Thyroid gland (tissue), 4 donors: Measurements from ENCODE around the gene ACOT4.
A peak's percentile ranks its signal among the peaks of the same experiment; 100 is the strongest.

Source experiments
- CTCF ChIP-seq, 6 experiments: fragments of 200-600 bp in 3 of 6; fragments of 450-650 bp in 3 of 6; sonication (generic) in 3 of 6; IDR thresholded peaks; one replicate each; pipeline ENCODE4 v1.5.1; 2016 to 2019; ENCODE audit warnings: antibody characterized with exemption in 6 of 6, mild to moderate bottlenecking in 2 of 6, inconsistent platforms in 1 of 6, moderate library complexity in 1 of 6
- POLR2A ChIP-seq, 2 donors: fragments of 450-650 bp; IDR thresholded peaks; one replicate each; pipeline ENCODE4 v1.6.1; 2017; ENCODE audit warnings: antibody characterized with exemption in 2 of 2, mild to moderate bottlenecking in 2 of 2, moderate library complexity in 1 of 2

GRCh38 chr14:73612339-73613045 lies 20.8 kb downstream of the ACOT4 start, which contains the start of gene ACOT6:
- TF ChIP-seq POLR2A (IDR thresholded peaks at IDR 0.05) (peak in 1 of 2 donors; percentile 49), CTCF (IDR thresholded peaks at IDR 0.05) (no peak)
